Measurements from ENCODE around the gene SUFU. TPM values are rescaled to one million over a fixed set of nuclear protein-coding genes. Genes with fewer than 3 reads are reported as not detected.
A peak's percentile ranks its signal among the peaks of the same experiment; 100 is the strongest.

SUFU gene
- total RNA-seq, 4 donors from 2014 or later, result 5.0 to 8.9 (median 6.8) TPM

- Histone ChIP-seq H3K27me3 (no peaks in the 10 kb centered on the region), H3K27ac (peak overlapping the region; percentile 14 to 100 (median 86)), H3K4me1 (peaks cover 45 to 90% (median 61%) of the 10 kb centered on the region in 3 donors), H3K9me3 (no peaks in the 10 kb centered on the region), H3K36me3 (peaks cover 14 to 65% (median 33%) of the 10 kb centered on the region in 3 donors), H3K4me3 (no peak overlapping the region)
- intact Hi-C loops (cut with DNase I), result no loop called here
- TF ChIP-seq POLR2A (IDR thresholded peaks at IDR 0.05), result no peak
- TF ChIP-seq, protein P1, sequence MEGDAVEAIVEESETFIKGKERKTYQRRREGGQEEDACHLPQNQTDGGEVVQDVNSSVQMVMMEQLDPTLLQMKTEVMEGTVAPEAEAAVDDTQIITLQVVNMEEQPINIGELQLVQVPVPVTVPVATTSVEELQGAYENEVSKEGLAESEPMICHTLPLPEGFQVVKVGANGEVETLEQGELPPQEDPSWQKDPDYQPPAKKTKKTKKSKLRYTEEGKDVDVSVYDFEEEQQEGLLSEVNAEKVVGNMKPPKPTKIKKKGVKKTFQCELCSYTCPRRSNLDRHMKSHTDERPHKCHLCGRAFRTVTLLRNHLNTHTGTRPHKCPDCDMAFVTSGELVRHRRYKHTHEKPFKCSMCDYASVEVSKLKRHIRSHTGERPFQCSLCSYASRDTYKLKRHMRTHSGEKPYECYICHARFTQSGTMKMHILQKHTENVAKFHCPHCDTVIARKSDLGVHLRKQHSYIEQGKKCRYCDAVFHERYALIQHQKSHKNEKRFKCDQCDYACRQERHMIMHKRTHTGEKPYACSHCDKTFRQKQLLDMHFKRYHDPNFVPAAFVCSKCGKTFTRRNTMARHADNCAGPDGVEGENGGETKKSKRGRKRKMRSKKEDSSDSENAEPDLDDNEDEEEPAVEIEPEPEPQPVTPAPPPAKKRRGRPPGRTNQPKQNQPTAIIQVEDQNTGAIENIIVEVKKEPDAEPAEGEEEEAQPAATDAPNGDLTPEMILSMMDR (IDR thresholded peaks at IDR 0.05), result no peak
- DNase-seq, result no peak
- WGBS, 2 donors, result 91 to 93% methylated on average over 9 to 12 of the region's 12 CpGs
These were observed 148.6 kb downstream of the SUFU start for GRCh38 chr10:102652170-102652916.

GRCh38 chr10:102653060-102653459 lies 149.3 kb downstream of the SUFU start:
- no peak for DNase-seq
- no peak for TF ChIP-seq POLR2A (IDR thresholded peaks at IDR 0.05)
- TF ChIP-seq, protein P1 (IDR thresholded peaks at IDR 0.05), result no peak
- WGBS, 2 donors, result 60 to 100% methylated on average over 1 of the region's 1 CpG
- intact Hi-C loops (cut with DNase I), result no loop called here
- Histone ChIP-seq H3K9me3 (no peaks in the 10 kb centered on the region), H3K36me3 (peaks cover 14 to 72% (median 34%) of the 10 kb centered on the region in 3 donors), H3K4me1 (peaks cover 45 to 90% (median 54%) of the 10 kb centered on the region in 3 donors), H3K27ac (peak overlapping the region in 1 of 4 donors; percentile 17), H3K4me3 (no peak overlapping the region), H3K27me3 (no peaks in the 10 kb centered on the region)

- intact Hi-C loops (cut with DNase I), result no loop called here
- peaks cover 36 to 89% (median 44%) of the 10 kb centered on the region in 3 donors for H3K4me1 ChIP-seq
- 61% methylated on average over 3 to 7 of the region's 7 CpGs for WGBS, 2 donors
- peak overlapping the region in 1 of 4 donors; percentile 21 for H3K27ac ChIP-seq
- H3K9me3 ChIP-seq, result no peaks in the 10 kb centered on the region
- no peak for DNase-seq
- TF ChIP-seq, protein P1 (IDR thresholded peaks at IDR 0.05), result no peak
- no peak for TF ChIP-seq POLR2A (IDR thresholded peaks at IDR 0.05)
- no peak overlapping the region for H3K4me3 ChIP-seq
- H3K36me3 ChIP-seq, result peaks cover 14 to 80% (median 34%) of the 10 kb centered on the region in 3 donors
- H3K27me3 ChIP-seq, result no peaks in the 10 kb centered on the region
These were observed 150.8 kb downstream of the SUFU start for GRCh38 chr10:102654566-102654965.

GRCh38 chr10:102654969-102655368 lies 151.2 kb downstream of the SUFU start:
- H3K36me3 ChIP-seq, result peaks cover 14 to 80% (median 34%) of the 10 kb centered on the region in 3 donors
- TF ChIP-seq POLR2A (IDR thresholded peaks at IDR 0.05), result no peak
- TF ChIP-seq, protein P1 (IDR thresholded peaks at IDR 0.05), result no peak
- H3K4me1 ChIP-seq, result peaks cover 34 to 87% (median 41%) of the 10 kb centered on the region in 3 donors
- no peak for DNase-seq
- H3K4me3 ChIP-seq, result no peak overlapping the region
- H3K27ac ChIP-seq, result peak overlapping the region in 1 of 4 donors; percentile 21
- H3K27me3 ChIP-seq, result no peaks in the 10 kb centered on the region
- H3K9me3 ChIP-seq, result no peaks in the 10 kb centered on the region
- intact Hi-C loops (cut with DNase I), result no loop called here
- 90% methylated on average over 2 of the region's 12 CpGs; no CpG with 5 or more reads in 1 of the 2 donors for WGBS, 2 donors

- Histone ChIP-seq H3K4me1 (peaks cover 30 to 87% (median 41%) of the 10 kb centered on the region in 3 donors), H3K9me3 (no peaks in the 10 kb centered on the region), H3K4me3 (no peak overlapping the region), H3K27me3 (no peaks in the 10 kb centered on the region), H3K27ac (no peak overlapping the region), H3K36me3 (peaks cover 14 to 78% (median 34%) of the 10 kb centered on the region in 3 donors)
- TF ChIP-seq, protein P1 (IDR thresholded peaks at IDR 0.05), result no peak
- no peak for TF ChIP-seq POLR2A (IDR thresholded peaks at IDR 0.05)
- 69 to 74% methylated on average over 4 of the region's 12 CpGs for WGBS, 2 donors
- DNase-seq, result no peak
- intact Hi-C loops (cut with DNase I), result no loop called here
These were observed 152.3 kb downstream of the SUFU start for GRCh38 chr10:102656026-102656425.

All from esophagus squamous epithelium (tissue), 5 donors.